K562 (cell line): ENCODE results near the gene UGT2A2.

Experiments
- ARID1B ChIP-seq: fragments of 450-650 bp; IDR thresholded peaks from 2 replicates; pipeline ENCODE4 v1.6.1; 2016; ENCODE audit warnings: antibody characterized with exemption, mild to moderate bottlenecking, inconsistent platforms
- EZH2 ChIP-seq: IDR thresholded peaks from 2 replicates; pipeline ENCODE4 v1.6.1; 2012; ENCODE audit warnings: low read depth, mild to moderate bottlenecking, inconsistent platforms, low read length, borderline replicate concordance
- LCOR ChIP-seq: sonication (generic); formaldehyde crosslinking; IDR thresholded peaks from 2 replicates; pipeline ENCODE4 v1.8.0; 2022; ENCODE audit warnings: mild to moderate bottlenecking, missing genetic modification reagents
- MCM7 ChIP-seq, 2 experiments: fragments of 450-650 bp; IDR thresholded peaks; 2 replicates each; pipeline ENCODE4 v1.6.1; 2016 to 2018
- MXI1 ChIP-seq: IDR thresholded peaks from 2 replicates; pipeline ENCODE4 v1.6.1; 2011; ENCODE audit warnings: low read depth, mild to moderate bottlenecking, improper control_type of control experiment, low read length
- TF ChIP-seq, protein P1 (sequence below), 3 experiments: IDR thresholded peaks in 2 of 3; conservative IDR thresholded peaks in 1 of 3; 2 replicates each; pipeline ENCODE4 v1.5.1; 2011 to 2012; ENCODE audit warnings: low read length in 3 of 3, mild to moderate bottlenecking in 3 of 3, control low read depth in 2 of 3, improper control_type of control experiment in 1 of 3, inconsistent platforms in 1 of 3, low read depth in 1 of 3, mixed read lengths in 1 of 3, moderate library complexity in 1 of 3; ENCODE audit not compliant: insufficient read depth in 2 of 3

DNA sequence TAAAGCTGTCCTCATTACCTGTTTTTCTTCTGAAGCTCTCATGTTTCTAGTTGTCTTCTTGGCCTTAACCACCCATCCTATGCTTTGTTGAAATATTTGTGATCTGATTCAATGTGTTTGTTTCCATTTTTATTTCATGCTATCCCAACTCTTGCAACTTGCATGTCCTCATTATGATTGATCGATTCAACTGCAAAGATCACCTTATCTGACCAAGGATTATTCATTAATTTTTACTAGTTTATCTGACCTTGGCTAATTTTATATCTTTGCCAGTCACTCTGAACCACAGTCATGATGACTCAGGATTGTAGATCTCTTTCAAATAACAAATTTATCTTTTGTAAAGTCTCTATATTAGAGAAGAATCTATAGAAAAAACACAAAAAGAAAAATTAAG, 70.7 kb downstream of the UGT2A2 start:
- TF ChIP-seq MCM7 (IDR thresholded peaks at IDR 0.05) = no peak
- TF ChIP-seq LCOR (CRISPR knock-in tag) = no peak
- no peak for TF ChIP-seq EZH2
- no peak for TF ChIP-seq ARID1B
- TF ChIP-seq, protein P1, sequence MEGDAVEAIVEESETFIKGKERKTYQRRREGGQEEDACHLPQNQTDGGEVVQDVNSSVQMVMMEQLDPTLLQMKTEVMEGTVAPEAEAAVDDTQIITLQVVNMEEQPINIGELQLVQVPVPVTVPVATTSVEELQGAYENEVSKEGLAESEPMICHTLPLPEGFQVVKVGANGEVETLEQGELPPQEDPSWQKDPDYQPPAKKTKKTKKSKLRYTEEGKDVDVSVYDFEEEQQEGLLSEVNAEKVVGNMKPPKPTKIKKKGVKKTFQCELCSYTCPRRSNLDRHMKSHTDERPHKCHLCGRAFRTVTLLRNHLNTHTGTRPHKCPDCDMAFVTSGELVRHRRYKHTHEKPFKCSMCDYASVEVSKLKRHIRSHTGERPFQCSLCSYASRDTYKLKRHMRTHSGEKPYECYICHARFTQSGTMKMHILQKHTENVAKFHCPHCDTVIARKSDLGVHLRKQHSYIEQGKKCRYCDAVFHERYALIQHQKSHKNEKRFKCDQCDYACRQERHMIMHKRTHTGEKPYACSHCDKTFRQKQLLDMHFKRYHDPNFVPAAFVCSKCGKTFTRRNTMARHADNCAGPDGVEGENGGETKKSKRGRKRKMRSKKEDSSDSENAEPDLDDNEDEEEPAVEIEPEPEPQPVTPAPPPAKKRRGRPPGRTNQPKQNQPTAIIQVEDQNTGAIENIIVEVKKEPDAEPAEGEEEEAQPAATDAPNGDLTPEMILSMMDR (IDR thresholded peaks at IDR 0.05 in 2 of 3, conservative IDR thresholded peaks at IDR 0.05 in 1 of 3; ENCODE audit: insufficient read depth in 2 of 3, low read depth in 1 of 3, low read length in 3 of 3) = no peak
- TF ChIP-seq MXI1 = no peak
